GM13976 (cell line): ENCODE data around the gene ULK3.

Source experiments
- DNase-seq: peaks from one replicate; pipeline ENCODE4 v3.0.0; 2012; ENCODE audit warnings: low spot score
- in situ Hi-C: fragments of 300-500 bp; cut with MboI; formaldehyde crosslinking; loops from one replicate; pipeline ENCODE4 v1.12.0; 2022; ENCODE audit warnings: low sequenced_read_pairs, mixed read lengths, inconsistent platforms; ENCODE audit not compliant: unreplicated experiment
- TF ChIP-seq, protein P1 (sequence below): IDR thresholded peaks from 2 replicates; pipeline ENCODE4 v1.5.1; 2012; ENCODE audit warnings: borderline replicate concordance, mild to moderate bottlenecking; ENCODE audit not compliant: insufficient read depth; ENCODE audit errors: extremely low read depth, missing control alignments, control extremely low read depth

The ULK3 gene

GRCh38 chr15:74809956-74810355 lies 33.0 kb downstream of the ULK3 start:
- TF ChIP-seq, protein P1, sequence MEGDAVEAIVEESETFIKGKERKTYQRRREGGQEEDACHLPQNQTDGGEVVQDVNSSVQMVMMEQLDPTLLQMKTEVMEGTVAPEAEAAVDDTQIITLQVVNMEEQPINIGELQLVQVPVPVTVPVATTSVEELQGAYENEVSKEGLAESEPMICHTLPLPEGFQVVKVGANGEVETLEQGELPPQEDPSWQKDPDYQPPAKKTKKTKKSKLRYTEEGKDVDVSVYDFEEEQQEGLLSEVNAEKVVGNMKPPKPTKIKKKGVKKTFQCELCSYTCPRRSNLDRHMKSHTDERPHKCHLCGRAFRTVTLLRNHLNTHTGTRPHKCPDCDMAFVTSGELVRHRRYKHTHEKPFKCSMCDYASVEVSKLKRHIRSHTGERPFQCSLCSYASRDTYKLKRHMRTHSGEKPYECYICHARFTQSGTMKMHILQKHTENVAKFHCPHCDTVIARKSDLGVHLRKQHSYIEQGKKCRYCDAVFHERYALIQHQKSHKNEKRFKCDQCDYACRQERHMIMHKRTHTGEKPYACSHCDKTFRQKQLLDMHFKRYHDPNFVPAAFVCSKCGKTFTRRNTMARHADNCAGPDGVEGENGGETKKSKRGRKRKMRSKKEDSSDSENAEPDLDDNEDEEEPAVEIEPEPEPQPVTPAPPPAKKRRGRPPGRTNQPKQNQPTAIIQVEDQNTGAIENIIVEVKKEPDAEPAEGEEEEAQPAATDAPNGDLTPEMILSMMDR: no peak
- DNase-seq: no peak
- in situ Hi-C loops: no loop called here

- no peak for DNase-seq
- TF ChIP-seq, protein P1: no peak
- in situ Hi-C loops: no loop called here
These were observed 33.7 kb downstream of the ULK3 start for GRCh38 chr15:74809242-74809641.

GRCh38 chr15:74808840-74809229 lies 34.1 kb downstream of the ULK3 start:
- no peak for DNase-seq
- TF ChIP-seq, protein P1: no peak
- in situ Hi-C loops: no loop called here

DNA sequence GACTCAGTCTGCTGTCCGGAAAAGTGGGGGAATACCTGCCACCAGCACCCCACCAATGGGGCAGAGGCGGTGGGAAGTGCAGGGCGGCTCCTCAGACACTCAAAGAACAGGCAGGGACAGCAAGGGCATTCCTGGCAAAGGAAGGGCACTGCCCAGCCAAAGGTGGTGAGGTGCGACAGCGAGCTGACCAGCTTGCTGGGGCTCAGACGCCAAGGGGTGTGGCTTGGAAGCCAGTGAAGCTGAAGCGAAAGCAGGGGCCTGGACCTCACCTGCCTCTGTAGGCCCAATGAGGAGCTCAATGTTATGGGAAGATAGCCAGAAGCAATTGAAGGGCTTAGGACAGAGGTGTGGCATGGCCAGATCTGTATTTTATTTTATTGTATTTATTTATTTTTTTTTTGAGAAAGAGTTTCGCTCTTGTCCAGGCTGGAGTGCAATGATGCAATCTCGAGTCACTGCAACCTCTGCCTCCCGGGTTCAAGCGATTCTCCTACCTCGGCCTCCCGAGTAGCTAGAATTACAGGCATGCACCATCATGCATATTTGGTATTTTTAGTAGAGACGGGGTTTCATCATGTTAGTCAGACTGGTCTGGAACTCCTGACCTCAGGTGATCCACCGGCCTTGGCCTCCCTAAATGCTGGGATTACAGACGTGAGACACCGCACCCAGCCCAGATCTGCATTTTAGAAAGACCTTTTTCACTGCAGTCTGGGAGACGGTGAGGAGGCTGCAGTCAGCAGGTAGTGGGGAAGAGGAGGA lies 34.7 kb downstream of the ULK3 start:
- in situ Hi-C loops: no loop called here
- TF ChIP-seq, protein P1: no peak
- DNase-seq: no peak

DNA sequence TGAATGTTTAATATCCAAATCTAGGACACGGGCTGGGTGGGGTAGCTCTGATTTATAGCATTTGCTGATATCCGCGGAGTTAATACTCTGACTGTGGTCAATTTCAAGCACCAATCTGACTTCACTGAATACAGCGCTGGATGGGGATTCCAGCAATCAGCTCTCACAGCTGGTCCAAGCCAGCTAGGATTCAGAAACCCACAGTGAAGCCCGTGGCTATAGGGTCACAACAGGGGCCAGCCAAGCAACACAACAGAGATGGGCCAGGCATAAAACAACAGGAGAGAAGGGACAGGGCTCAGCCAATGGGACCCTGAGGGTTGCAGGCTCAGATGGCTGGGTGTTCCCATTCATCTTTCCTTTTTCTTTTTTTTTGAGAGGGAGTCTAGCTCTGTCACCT lies 35.7 kb downstream of the ULK3 start:
- TF ChIP-seq, protein P1: no peak
- in situ Hi-C loops: no loop called here
- DNase-seq: no peak

DNA sequence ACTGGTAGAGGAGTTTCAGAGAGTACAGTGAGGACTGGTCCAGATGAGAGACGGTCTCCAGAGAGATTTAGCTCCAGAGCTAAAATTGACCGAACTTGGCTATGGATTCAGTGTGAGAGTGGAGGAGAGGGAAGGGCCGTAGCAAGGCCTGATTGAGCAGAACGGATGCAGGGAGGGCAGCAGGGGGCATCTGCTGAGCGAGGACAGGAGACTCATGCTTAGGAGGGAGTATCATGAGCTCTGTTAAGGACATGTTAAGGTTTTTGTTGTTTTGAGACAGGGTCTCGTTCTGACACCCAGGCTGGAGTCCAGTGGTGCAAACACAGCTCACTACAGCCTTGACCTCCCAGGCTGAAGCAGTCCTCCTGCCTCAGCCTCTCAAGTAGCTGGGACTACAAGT lies 38.0 kb downstream of the ULK3 start:
- TF ChIP-seq, protein P1: no peak
- in situ Hi-C loops: no loop called here
- DNase-seq: no peak
